H1 (cell line): Measurements from ENCODE around the gene ROBO2. TPM values are rescaled to one million over a fixed set of nuclear protein-coding genes. Genes with fewer than 3 reads are reported as not detected.
A peak's percentile ranks its signal among the peaks of the same experiment; 100 is the strongest.

Source experiments
- ASH2L ChIP-seq: fragments of 200-600, 300-600 bp; sonication (generic); IDR thresholded peaks from one replicate; pipeline ENCODE4 v1.7.1; 2017; ENCODE audit warnings: low read length
- CTBP2 ChIP-seq: IDR thresholded peaks from 2 replicates; pipeline ENCODE4 v1.7.0; 2011; ENCODE audit warnings: borderline replicate concordance, mild to moderate bottlenecking, moderate library complexity, mixed read lengths, low read length; ENCODE audit not compliant: insufficient read depth, insufficient read length
- KDM1A ChIP-seq: fragments of 200-600, 300-600 bp; sonication (generic); IDR thresholded peaks from 2 replicates; pipeline ENCODE4 v1.7.1; 2016; ENCODE audit warnings: mild to moderate bottlenecking, low read length, borderline replicate concordance
- KDM4A ChIP-seq: IDR thresholded peaks from one replicate; pipeline ENCODE4 v1.7.1; 2012; ENCODE audit warnings: low read depth, mild to moderate bottlenecking, moderate library complexity, low read length, inconsistent platforms; ENCODE audit not compliant: severe bottlenecking
- NANOG ChIP-seq: IDR thresholded peaks from 2 replicates; pipeline ENCODE4 v1.6.1; 2011; ENCODE audit warnings: low read length, low read depth, mild to moderate bottlenecking, inconsistent platforms; ENCODE audit not compliant: insufficient read depth, poor library complexity, severe bottlenecking
- PHF8 ChIP-seq: fragments of 200-600 bp; sonication (generic); conservative IDR thresholded peaks from 2 replicates; pipeline ENCODE4 v1.7.1; 2012; ENCODE audit warnings: low read depth, mild to moderate bottlenecking, inconsistent platforms, low read length, moderate library complexity
- POU5F1 ChIP-seq: IDR thresholded peaks from 2 replicates; pipeline ENCODE4 v1.6.1; 2011; ENCODE audit warnings: low read depth, mild to moderate bottlenecking, low read length, moderate library complexity
- TAF1 ChIP-seq: IDR thresholded peaks from 2 replicates; pipeline ENCODE4 v1.6.1; 2011; ENCODE audit warnings: mild to moderate bottlenecking, low read depth, low read length
- TBP ChIP-seq: IDR thresholded peaks from 2 replicates; pipeline ENCODE4 v1.6.1; 2011; ENCODE audit warnings: low read depth, low read length, improper control_type of control experiment
- TCF12 ChIP-seq: IDR thresholded peaks from 2 replicates; pipeline ENCODE4 v1.6.1; 2011; ENCODE audit warnings: low read depth, mild to moderate bottlenecking, low read length
- ZNF274 ChIP-seq: IDR thresholded peaks from 2 replicates; pipeline ENCODE4 v1.7.0; 2012; ENCODE audit warnings: low read length, borderline replicate concordance; ENCODE audit errors: extremely low read depth
- polyA plus RNA-seq, 7 experiments: library from polyadenylated mRNA; depleted of rRNA in 3 of 7; stranded (reverse) in 5 of 7; unstranded in 2 of 7; fragments of >200 nt in 5 of 7; fragments of 200-250 nt in 2 of 7; gene quantifications; 1 replicate in 5 of 7; 2 replicates in 1 of 7; 4 replicates in 1 of 7; pipeline versions ENCODE4 v1.2.1 to v1.2.3, GENCODE V29; 2011 to 2013; ENCODE audit warnings: missing spikeins in 2 of 7, mixed read lengths in 2 of 7
- total RNA-seq: library from RNA; stranded (reverse); fragmentation: NEBNext Ultra II Directional; extraction: Animal tissue kit (Norgen Biotek cat#: 25700); gene quantifications from 2 replicates; pipeline ENCODE4 v1.2.1, GENCODE V29; 2021
- TF ChIP-seq, protein P1 (sequence below): fragments of 300-600 bp; sonication (generic); IDR thresholded peaks from 2 replicates; pipeline ENCODE4 v1.7.1; 2012; ENCODE audit warnings: low read length, moderate library complexity, mild to moderate bottlenecking, inconsistent platforms; ENCODE audit not compliant: insufficient replicate concordance

ROBO2 gene
- total and polyA plus RNA-seq, 2 of the 8 experiments (the other 6 are each of a cell fraction or from before 2014, with no cell fraction given), result 1.5 to 2.9 TPM

DNA sequence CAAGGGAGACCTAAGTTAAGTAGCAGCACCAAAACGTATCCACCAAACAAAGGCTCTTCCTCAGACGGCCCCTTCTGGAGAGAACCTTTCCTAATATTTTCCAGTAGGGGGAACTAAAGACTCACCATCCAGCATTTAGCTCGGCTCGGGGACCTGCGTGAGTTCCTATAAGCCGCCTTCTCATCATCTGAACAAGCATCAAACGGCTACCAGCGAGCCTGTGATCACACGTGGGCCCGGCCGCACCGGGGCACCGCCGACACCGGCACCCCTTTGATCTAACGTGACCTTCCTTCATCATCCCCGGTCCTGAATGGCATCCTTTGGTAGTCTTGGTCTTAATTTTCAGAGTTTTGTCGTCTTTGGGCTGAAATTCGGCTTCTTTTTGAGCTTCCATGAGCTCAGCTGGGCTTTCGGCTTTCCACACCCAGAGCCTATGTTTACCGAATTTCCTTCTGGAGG is 1.4 kb upstream of the ROBO2 start (continued):
- TF ChIP-seq, protein P1, sequence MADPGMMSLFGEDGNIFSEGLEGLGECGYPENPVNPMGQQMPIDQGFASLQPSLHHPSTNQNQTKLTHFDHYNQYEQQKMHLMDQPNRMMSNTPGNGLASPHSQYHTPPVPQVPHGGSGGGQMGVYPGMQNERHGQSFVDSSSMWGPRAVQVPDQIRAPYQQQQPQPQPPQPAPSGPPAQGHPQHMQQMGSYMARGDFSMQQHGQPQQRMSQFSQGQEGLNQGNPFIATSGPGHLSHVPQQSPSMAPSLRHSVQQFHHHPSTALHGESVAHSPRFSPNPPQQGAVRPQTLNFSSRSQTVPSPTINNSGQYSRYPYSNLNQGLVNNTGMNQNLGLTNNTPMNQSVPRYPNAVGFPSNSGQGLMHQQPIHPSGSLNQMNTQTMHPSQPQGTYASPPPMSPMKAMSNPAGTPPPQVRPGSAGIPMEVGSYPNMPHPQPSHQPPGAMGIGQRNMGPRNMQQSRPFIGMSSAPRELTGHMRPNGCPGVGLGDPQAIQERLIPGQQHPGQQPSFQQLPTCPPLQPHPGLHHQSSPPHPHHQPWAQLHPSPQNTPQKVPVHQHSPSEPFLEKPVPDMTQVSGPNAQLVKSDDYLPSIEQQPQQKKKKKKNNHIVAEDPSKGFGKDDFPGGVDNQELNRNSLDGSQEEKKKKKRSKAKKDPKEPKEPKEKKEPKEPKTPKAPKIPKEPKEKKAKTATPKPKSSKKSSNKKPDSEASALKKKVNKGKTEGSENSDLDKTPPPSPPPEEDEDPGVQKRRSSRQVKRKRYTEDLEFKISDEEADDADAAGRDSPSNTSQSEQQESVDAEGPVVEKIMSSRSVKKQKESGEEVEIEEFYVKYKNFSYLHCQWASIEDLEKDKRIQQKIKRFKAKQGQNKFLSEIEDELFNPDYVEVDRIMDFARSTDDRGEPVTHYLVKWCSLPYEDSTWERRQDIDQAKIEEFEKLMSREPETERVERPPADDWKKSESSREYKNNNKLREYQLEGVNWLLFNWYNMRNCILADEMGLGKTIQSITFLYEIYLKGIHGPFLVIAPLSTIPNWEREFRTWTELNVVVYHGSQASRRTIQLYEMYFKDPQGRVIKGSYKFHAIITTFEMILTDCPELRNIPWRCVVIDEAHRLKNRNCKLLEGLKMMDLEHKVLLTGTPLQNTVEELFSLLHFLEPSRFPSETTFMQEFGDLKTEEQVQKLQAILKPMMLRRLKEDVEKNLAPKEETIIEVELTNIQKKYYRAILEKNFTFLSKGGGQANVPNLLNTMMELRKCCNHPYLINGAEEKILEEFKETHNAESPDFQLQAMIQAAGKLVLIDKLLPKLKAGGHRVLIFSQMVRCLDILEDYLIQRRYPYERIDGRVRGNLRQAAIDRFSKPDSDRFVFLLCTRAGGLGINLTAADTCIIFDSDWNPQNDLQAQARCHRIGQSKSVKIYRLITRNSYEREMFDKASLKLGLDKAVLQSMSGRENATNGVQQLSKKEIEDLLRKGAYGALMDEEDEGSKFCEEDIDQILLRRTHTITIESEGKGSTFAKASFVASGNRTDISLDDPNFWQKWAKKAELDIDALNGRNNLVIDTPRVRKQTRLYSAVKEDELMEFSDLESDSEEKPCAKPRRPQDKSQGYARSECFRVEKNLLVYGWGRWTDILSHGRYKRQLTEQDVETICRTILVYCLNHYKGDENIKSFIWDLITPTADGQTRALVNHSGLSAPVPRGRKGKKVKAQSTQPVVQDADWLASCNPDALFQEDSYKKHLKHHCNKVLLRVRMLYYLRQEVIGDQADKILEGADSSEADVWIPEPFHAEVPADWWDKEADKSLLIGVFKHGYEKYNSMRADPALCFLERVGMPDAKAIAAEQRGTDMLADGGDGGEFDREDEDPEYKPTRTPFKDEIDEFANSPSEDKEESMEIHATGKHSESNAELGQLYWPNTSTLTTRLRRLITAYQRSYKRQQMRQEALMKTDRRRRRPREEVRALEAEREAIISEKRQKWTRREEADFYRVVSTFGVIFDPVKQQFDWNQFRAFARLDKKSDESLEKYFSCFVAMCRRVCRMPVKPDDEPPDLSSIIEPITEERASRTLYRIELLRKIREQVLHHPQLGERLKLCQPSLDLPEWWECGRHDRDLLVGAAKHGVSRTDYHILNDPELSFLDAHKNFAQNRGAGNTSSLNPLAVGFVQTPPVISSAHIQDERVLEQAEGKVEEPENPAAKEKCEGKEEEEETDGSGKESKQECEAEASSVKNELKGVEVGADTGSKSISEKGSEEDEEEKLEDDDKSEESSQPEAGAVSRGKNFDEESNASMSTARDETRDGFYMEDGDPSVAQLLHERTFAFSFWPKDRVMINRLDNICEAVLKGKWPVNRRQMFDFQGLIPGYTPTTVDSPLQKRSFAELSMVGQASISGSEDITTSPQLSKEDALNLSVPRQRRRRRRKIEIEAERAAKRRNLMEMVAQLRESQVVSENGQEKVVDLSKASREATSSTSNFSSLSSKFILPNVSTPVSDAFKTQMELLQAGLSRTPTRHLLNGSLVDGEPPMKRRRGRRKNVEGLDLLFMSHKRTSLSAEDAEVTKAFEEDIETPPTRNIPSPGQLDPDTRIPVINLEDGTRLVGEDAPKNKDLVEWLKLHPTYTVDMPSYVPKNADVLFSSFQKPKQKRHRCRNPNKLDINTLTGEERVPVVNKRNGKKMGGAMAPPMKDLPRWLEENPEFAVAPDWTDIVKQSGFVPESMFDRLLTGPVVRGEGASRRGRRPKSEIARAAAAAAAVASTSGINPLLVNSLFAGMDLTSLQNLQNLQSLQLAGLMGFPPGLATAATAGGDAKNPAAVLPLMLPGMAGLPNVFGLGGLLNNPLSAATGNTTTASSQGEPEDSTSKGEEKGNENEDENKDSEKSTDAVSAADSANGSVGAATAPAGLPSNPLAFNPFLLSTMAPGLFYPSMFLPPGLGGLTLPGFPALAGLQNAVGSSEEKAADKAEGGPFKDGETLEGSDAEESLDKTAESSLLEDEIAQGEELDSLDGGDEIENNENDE, result no peak
- TF ChIP-seq POU5F1, result no peak
- TF ChIP-seq TCF12, result no peak
- TF ChIP-seq TAF1, result 0 out of 2 replicates have a peak, but pooled peaks have one; percentile 8
- TF ChIP-seq PHF8, result 0 out of 2 replicates have a peak, but pooled peaks have one; percentile 8
- TF ChIP-seq TBP, result no peak
- no peak for TF ChIP-seq ZNF274
- no peak for TF ChIP-seq KDM4A
- TF ChIP-seq KDM1A, result no peak; the same call in 1 of the 2 replicates
- no peak for TF ChIP-seq NANOG
- peak; percentile 72 for TF ChIP-seq ASH2L
- TF ChIP-seq CTBP2, result no peak
